Left forelimb (tissue), 1 donor: Measurements from ENCODE around the gene GNGT2.

Experiments used
- DNase-seq: peaks from one replicate; pipeline ENCODE4 v3.0.0-alpha.2; 2018; ENCODE audit warnings: low spot score

GNGT2 gene

DNA sequence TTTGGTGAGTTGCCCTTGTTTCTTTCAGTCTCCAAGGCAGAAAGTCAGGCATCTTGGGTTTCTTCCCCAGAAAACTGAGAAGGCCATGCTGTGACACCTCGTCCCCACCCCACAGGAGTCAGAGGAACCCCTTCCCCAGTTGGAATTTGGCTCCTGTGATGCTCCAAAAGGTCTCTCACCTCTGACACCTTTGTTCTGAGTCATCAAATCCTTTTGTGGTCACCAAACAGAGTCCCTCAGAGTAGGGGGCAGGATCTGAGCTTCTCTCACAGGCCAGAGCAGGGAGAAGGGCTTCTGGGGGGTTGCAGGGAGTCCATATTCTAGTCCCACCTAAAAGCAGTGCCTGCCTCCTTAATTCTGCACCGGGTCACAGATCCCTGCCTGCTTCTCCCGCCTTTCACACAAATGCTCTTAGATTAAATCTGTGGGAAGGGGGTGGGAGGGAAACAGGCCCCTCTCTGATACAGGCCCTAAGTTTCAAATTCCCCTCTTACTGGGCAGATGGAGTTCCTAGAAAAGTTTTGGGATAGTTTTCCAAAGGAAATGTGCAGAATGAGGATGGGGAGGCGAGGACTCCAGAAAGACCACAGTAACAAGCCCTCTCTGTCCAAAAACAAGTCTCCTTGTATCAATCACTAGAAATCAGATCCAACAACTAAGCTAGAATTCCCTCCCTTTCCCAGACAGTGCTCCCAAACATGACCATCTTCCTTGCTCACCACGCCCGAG, 18.9 kb upstream of the GNGT2 start:
- no peak for DNase-seq

DNA sequence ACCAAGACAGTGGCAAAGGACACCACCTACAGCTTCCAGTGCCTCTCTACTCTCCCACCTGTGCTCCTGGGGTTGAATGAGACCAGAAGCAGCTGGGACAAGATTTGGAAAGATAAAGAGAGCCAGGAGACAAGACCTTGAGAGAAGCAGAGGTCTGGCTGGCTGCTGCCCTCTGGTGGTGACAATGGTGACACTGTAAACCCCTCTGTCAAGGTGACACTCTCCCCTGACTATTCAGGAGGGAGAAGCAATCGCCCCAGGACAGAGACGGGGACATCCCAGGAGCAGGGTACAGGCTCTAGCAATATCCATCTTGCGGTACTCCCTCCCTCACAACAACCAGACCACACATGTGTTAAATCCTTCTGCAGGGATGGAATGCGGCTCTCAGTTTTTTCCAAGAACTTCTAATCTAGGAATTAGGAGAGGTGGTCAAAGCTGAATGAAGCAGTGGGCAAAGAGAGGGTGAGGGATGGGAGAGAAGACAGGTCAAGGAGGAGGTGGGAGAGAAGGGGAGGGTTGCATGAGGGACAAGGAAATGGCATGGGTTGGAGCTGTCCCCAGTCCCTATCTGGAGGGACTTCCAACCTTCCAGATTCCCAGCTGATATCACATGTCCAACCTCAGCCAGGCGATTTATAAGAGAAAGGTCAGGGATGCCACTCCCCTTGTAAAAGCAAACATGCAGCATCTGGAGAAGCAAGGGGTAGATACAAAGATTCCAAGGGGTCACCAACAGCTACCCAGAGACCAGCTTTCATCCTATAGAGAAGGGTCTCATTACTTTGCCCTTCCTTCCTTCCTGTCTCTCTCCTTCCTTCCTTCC, 17.3 kb upstream of the GNGT2 start:
- no peak for DNase-seq

DNA sequence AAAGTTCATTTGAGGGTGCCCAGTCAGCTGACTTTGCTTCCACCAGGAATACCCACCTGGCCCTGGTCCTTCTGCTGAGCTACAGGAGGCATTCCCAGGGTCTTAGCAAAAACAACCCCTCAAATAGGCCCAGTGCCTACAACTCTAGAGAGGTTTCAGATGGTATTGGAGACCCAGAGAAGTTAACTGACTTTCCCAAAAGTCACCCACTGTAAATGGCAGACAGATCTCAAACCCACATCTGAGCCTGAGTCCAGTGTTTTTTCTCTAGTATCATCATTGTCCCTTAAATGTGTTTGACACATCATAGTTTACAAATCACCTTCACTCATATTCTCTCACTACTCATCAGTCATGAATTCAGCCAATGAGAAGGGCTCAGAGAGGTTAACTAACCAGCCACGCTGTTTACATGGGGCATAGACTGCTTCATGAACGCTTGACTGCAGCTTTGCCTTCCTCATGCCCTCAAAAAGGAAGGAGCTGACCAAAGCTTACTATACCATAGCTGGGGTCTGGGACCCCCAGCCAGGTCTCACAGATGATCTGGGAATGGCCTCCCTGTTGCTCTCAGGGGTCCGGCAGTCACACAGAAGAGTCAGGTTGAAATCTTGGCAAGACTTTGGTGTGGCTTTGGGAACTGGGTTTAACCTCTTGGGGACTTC, 16.5 kb upstream of the GNGT2 start:
- DNase-seq: no peak

DNA sequence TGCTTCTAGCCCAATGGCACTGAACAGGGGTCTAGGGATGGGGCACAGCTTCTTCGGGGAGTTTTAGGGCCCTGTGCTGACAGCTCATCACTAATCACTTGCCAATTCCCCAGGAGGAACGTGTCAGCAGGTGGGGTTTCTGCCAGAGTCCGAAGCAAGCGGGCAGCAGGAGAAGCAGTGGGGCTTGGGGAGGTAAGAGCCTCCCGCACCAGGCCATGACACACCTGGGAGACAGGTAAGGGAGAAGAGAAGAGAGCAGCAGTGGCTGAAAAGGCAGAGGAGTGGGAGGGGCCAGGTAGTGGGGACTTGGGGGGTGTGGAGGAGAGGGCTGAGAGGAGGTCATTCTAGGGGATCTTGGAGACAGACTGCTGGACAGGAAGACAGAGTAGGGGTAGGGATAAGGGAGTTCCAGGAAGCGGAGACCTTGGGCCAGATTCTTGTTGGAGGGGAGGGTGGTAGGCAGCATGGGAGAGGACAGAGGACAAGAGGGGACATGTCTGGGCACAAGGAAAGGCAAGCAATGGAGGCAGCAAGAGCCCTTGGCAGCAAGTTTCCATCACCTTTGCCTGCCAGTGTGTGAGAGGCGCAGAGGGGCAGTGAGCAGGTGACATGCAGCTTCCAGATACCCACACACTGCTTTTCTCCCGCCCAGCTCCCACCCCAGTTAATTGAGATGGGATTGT, 15.3 kb upstream of the GNGT2 start:
- no peak for DNase-seq

DNA sequence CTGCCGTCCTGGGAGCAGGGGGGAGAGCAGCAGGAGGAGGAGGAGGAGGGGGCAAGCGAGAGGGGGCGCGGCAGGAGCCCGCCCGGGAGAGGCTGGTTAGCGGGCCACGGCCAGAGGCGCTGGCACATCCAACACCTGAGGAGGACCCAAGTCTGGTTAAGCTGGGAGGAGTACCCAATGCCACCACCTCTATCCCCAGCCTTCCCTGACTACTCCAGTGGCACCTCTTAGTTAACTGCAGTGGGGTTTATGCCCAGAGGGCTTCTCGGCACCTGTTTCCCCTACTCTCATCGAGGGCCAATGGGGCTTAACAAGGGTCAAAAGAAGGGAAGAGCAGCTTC, 14.6 kb upstream of the GNGT2 start:
- DNase-seq: no peak

DNA sequence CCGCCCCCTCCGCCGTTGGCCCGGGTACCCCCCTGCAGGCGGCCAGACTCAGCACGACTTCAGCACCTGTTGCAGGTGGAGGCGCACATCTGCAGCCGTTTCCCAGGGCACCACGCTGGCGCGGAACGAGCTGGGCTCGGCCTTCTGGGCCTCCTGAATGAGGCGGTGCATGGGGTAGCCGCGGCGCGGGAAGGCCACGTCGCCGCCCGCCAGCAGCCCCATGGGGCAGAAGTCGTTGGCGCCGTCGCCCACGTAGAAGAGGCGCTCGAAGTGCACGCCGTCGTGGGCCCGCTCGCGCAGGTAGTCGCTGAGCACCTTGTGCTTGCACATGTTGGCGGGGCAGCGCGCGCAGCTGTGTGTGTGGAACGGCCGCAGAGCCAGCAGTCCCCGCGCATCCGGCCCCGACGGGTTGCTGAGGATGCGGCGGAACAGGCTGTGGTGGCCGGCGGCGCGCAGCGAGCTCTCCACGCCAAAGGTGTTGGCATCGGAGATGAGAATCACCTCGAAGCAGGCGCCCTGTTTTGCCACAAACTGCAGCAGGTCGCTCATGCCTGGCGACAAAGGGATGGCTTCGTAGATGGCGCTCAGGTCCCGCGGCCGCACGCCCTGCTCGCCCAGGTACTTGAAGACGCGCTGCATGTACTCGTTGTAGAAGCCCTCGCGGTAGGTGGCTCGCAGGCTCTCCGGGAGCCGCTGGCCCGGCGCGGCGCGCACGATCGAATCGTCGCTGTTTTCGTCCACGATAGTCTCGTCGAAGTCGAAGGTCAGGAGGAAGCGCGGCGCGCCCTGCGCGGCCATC, 14.0 kb upstream of the GNGT2 start:
- no peak for DNase-seq

DNA sequence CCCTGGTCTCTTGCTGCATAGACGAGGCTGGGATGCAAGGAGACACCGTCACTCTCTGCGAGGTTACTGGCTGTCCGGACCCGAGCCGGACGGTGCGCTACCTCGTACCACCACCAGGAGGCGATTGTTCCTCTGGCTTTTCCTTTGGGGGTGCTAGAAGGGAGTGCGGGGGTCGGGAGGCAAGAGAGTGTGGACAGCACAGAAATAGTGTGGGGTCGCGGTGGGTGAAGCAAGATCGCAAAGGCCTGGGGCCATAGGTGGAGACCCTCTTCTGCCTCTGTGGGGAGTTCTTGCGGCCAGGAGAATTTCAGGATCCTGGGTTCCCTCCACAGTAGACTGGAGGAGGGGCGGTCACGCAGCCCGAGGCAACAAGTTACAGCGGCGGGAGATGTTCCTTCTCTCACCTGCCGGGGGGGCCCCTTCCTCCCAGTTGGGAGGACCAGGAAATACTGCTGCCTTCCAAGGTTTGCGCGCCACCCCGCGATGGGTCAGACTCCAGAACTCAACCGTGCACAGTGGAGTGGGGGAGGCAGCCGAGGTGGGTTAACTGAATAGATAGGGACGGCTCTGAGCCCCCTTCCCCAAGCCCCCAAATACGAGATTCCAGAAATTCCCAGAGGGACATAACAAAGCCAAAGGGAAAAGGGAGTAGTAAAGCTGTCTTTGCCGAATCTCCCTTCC, 13.3 kb upstream of the GNGT2 start:
- DNase-seq: no peak

DNA sequence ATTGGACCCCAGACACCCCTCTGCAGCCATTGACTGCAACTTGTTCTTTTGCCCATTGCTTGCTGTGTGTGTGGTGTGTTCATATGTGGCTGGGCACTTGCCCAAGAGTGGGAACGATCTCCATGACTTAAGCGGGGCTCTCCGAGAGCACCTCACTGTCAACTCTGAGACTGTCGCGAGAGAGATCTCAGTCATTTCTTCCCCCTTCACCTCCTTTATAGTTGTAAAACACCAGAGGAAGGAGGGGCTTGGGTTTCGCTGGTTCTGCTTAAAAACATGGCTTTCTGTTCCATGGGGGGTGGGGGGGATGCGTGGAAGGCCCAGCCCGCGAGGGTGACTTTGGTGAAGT, 12.8 kb upstream of the GNGT2 start:
- DNase-seq: no peak

DNA sequence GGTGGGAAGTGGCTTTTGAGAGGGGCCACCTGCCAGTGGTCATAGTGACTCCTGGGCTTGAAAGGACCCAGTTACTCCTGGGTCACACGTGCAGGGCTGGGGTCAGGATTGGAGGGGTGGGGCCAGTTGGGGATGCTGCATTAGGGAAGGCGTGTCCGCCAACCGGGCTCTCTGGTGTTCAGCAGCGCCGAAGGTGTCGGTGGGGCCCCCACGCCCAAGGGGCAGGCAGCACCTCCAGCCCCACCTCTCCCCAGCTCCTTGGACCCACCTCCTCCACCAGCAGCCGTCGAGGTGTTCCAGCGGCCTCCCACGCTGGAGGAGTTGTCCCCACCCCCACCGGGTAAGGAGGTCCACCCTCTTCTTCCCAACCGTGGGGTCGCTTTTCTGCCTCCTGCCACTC, 9.6 kb upstream of the GNGT2 start:
- DNase-seq: no peak

DNA sequence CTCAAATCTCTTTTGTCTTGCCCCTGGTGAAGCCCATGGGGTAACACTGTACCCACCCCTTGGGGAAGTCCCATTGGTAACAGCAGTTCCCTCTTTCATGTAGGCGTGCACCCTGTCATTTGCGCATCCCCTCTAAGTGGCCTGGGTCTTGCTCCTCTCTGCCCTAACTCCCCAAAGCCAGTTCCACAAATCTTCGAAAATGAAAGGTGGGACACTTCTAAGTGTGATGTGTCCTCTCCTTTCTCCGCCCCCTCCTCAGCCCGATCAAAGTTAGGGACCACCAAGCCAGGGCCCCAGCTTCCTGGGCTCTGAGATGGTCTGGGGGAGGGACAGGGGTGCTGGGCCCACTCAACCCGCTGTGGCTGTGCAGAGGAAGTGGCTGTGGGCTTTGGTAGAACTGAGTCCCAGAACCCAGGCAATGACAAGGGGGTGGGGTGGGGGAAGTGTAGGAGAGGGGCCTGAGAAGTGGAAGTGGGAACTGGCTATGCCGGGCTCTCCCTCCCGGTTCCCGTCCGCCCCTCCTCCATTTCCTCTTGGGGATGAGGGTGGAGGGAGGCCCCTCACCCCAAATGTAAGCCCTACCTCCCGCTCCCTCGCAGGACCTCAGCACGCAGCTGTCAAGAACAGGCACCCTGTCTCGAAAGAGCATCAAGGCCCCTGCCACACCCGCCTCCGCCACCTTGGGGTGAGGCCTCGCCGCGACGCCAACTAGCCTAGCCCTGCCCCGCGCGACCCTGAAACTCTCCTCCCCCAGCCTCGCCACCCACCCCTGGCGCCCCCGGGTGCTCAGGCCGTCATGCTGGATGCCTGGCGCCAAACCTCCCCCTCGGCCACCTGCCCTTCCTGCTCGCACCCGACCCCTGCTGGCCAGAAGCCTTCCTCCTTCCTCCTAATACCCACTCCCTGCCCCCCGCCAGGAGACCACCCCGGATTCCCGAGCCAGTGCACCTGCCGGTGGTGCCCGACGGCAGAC, 8.9 kb upstream of the GNGT2 start:
- DNase-seq: no peak

DNA sequence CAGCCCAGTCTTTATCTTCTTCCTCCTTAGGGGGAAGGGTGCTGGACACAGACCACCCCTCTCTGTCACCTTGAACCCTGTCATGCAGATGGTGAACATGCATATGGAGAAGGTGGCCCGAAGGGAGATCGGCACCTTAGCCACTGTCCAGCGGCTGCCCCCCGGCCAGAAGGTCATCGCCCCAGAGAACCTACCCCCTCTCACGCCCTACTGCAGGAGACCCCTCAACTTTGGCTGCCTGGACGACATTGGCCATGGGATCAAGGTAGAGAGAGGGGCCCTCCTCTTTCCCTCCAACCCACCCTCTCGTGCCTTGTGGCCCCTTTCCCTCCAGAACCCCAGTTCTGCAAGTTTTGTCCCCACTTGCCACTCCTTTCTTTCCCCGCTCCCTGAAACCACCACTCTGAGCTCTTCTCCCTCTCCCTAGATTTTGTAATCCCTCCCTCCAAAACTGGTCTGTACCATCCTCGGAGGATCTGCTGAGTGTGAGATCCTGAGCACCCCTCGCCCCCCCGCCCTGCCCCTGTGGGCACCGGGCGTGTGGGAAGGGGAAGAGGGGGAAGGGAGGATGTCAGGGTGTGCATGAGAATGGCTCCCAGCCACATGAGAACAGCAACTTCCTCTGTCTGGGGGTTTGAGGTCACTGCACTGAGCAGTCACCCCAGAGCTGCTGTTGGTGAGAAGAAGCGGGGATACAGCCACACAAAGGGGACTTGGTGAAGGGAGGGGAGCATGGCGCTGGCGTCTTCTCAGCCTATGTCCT, 7.5 kb upstream of the GNGT2 start:
- no peak for DNase-seq

DNA sequence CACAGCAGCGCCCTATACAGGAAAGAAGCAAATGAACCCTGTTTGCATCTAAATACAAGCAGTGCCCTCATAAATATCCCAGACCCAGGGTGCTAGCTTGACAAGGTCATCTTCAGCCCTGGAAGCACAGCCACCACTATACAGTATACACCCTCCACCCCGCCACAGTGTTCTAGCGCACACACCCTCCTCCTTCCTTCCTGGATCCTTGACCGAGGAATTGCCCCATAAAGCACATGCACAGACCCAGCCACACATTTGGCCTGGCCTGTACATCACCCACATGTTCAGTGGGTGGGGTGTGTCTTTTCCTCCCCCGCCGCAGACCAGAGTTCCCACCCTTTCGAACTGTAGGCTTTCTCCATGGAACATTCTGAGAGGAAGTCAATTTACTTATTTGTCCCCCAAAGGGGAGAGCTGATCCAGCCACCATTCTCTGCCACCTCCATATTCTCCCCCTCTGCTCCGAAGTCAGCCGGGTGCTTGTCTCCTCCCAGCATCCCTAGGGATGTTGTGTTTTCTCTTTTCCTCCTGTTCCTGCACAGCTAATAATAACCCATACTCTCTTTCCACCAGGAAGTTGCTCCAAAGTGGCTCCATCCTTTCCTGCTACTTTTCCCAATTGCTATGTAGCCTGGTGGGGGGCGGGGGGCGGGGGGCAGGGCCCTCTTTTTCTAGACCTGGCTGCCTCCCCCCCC, 6.7 kb upstream of the GNGT2 start:
- no peak for DNase-seq

DNA sequence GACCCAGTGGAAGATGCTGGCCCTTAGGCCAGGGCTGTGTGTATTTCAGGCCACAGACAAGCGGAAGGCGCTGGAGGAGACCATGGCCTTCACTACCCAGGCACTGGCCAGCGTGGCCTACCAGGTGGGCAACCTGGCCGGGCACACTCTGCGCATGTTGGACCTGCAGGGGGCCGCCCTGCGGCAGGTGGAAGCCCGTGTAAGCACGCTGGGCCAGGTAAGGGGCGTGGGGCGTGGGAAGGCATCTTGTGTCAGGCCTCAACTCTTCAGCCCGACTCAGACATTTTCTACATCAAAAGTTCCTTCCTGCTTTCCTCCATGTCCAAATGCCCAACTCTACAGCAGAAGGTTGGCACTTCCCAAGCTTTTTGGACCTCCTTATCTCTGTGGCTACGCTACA, 6.1 kb upstream of the GNGT2 start:
- DNase-seq: no peak

DNA sequence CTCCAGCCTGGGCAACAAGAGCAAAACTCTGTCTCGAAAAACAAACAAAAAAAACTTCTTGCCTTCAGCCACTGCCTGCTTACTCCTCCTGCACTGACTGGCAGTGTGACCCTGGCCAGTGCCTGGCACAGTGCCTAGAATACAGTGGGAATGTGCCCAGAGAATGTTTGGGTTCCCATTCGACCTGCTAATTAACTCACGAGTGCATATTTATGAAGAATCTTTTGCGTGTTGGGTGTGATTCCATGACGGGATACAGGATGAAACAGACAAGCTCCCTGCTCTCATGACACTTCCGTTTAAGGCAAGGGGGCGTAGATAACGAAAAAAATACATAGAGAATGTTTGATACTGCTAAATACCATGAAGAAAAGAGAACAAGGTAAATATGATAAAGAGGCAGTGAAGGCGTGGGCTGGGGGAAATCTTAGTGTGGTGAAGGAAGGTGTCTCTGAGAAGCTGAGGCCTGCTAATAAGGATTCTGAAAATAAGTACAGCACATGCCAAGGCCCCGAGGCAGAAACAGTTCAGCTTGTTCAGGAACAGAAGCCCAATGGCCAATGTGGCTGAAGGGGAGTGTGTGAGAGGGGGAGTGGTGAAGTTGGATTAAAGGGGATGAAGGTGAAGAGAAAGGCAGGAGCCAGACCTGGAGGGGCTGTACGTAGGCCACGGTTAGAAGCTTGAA, 4.4 kb upstream of the GNGT2 start:
- no peak for DNase-seq

DNA sequence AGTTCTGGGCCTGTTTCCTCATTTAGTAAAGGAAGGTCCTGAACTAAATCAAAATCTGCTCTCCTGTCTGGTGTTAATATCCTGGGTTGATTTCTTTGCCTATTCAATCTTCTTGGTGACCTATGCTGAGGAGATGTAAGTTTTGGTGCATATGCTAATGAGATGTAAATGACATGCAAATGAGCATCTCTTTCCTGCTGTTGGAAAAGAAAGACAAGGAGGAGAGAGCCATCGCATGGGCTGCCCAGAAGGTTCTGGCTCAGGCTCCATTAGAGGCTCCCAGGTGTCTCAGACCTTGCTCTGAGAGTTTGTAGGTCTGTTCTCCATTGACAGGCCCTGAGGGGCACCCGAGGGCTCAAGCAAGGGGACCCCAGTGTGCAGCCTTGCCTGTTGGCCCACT, 3.5 kb upstream of the GNGT2 start:
- DNase-seq: no peak

DNA sequence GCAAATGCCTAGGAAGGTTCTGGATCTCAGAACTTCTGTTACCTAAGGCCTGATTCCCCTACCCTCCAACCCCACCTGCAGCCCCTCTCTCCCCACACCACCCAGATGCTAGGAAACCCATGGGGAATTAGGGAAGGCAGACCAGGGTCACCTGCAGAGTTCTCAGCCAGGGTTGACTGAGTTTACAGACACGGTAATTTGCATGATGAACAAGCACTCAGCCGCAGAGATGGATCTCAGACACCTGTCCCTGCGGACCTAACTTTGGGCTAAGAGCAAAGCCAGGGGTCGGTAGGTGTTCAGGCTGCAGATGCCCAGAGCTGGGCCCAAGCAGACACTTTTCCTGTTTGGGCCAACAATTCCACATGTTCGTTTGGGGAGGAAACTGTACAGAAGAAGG, 3.0 kb upstream of the GNGT2 start:
- no peak for DNase-seq

DNA sequence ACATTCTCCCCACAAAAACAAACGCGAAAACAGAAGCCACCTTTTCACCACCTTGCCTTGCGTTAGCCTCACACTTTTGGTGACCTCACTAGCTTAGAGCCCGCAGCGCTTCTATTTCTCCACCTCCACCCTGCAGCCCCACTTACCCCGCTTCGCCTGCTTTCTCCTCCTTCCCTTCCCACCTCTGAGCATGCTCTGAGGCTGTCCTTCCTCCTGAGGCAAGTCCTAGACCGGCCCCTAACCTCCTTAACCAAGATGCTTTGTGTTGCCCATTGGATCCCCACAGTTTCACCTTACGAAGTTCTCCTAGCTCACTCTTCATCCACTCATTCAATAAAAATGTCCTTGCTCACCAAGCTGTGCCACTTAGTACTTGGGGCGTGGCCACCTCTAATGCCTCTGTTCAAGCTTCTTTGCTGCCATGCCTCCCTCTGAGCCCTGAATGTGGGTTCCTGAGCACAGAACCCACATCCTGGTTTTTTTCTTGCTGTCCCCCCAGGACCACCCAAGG, 1.3 kb downstream of the GNGT2 start:
- DNase-seq: no peak

DNA sequence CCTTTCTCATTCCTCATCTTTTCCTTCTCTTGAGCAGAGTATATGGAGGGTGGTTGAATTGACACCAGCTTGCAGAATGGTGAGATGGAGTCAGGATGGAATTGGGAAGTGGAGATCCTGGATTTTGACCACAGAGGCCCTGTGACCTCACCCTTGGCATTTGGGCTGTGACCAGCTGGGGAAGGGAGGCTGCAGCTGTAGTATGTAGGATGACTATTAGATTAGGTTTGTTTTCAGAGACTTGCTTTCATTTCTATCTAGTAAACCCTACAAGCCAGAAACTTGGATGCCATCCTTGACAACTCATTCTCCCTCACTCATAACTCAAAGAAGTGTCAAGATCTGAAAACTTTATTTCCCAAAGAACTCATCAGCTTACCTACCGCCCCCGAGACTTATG, 5.9 kb downstream of the GNGT2 start:
- no peak for DNase-seq
